Activated naive CD4-positive, alpha-beta T cell treated with anti-CD3 and anti-CD28 coated beads, Interleukin-2, amount 50 U/mL, for 24 hours (primary cell): ENCODE results near the gene CADPS.

Experiments used
- H3K27ac Mint-ChIP-seq: one replicate; pipeline ENCODE4 v1.8.0; 2021; ENCODE audit warnings: mild to moderate bottlenecking, mixed read lengths
- H3K27me3 Mint-ChIP-seq: one replicate; pipeline ENCODE4 v1.8.0; 2021; ENCODE audit warnings: mixed read lengths
- H3K36me3 Mint-ChIP-seq: one replicate; pipeline ENCODE4 v1.8.0; 2021; ENCODE audit warnings: mixed read lengths
- H3K4me1 Mint-ChIP-seq: one replicate; pipeline ENCODE4 v1.8.0; 2021; ENCODE audit warnings: mixed read lengths
- H3K4me3 Mint-ChIP-seq: one replicate; pipeline ENCODE4 v1.8.0; 2021; ENCODE audit warnings: mild to moderate bottlenecking, mixed read lengths
- H3K9me3 Mint-ChIP-seq: one replicate; pipeline ENCODE4 v1.8.0; 2021; ENCODE audit warnings: mixed read lengths

Gene CADPS

DNA sequence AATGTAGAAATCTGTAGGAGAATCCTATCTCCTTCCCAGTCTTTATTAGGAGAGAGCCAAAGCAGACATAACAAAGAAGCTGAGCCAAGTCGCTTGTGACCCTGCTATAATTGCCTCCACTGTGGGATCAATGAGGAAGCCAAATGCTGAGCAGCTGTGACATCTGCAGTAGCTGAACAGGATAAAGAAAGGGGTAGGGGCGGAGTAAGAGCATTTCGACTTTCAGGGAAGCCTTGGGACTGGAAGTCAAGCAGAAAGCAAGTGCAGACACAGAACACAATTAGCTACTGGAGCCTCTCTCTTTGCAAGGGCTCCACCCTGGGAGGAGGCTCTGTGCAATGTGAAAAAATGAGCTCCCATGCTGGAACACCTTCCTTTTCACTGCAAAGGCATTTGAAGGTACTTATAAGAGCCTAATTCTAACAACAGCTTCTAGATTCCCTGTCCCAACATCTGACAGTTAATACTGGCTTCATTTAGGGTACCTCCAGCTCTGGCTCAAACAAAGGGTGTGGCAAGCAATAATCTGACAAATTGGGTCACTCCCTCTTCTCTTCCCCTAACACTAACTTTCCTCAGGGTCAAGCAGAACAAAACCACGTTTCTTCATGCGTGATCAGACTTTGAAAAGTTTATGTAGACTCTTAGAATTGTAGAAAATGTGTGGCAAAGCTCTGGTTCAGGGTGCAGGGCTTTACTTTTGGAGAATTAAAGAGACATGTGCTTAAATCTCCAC is 166.4 kb downstream of the CADPS start:
- Mint-ChIP-seq H3K27ac (no peak overlapping the region), H3K9me3 (no peaks in the 10 kb centered on the region), H3K4me3 (no peak overlapping the region), H3K4me1 (no peaks in the 10 kb centered on the region), H3K36me3 (no peaks in the 10 kb centered on the region), H3K27me3 (peaks cover 3% of the 10 kb centered on the region)

DNA sequence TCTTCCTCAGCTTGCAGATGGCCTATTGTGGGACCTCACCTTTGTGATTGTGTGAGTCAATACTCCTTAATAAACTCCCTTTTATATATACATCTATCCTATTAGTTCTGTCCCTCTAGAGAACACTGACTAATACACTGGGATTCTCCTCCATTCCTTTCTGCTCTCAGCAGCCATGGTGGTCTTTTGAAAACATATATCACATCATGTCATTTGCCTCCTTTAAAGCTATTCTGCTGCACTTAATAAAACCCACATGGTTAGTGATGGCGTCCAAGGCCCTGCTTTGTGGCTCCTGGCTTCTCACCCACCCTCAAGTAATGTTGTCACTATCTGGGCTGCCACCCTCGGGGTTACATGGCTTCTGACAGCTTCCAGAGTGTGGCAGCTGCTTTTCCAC is 169.5 kb downstream of the CADPS start:
- Mint-ChIP-seq H3K27me3 (peaks cover under 1% of the 10 kb centered on the region), H3K27ac (no peak overlapping the region), H3K36me3 (no peaks in the 10 kb centered on the region), H3K4me3 (no peak overlapping the region), H3K9me3 (no peaks in the 10 kb centered on the region), H3K4me1 (no peaks in the 10 kb centered on the region)

DNA sequence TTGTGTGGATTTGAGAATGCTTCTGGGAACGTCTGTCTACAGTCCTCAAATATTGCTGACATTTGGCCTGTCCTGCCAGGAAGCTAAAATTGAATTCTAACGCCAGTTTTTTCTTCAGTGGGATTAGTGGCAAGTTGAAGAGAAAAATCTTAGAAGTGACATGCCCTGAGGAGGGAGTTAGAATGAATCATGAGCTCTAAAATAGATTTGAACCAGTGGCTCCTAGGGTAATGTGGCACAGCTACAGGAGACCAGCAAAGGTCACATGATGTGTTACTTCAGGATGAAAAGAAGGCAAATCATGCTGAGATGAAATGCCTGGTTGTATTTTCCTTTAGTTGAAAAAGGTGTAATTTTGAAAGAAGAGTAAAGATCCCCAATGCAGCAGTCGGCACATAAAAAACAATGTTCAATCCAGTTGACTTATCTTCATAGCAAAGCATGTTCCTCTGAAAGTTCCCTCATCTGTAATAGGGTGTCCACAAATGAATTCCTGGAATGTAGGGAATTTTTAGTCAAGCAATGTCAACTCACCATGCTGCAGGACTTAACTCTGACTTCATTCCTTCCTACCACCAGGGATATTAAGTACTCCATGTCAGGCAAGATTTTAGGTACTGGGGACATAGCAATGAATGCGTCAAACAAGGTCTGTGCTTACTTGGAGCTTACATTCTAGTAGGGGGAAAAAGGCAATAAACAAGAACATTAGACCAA is 171.6 kb downstream of the CADPS start:
- Mint-ChIP-seq H3K27ac (no peak overlapping the region), H3K4me1 (no peaks in the 10 kb centered on the region), H3K9me3 (no peaks in the 10 kb centered on the region), H3K27me3 (no peaks in the 10 kb centered on the region), H3K4me3 (no peak overlapping the region), H3K36me3 (no peaks in the 10 kb centered on the region)

DNA sequence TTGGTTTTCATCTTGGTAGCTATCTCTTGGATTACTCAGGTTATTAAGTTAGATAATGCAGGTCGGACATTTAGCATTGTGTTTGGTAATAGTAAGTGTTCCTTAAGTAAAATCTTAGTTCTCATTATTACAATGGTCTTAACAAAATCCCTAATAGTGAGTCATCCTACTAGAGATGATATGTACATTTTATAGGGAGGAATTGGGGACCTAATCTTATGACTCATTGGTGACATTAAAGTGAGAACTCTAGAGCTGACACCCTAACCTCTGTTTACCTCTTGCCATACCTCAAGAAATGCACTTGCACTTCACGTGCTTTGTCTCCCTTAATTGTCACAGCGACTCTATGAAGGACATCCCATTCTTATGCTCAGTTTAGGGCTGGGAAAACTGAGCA is 174.9 kb downstream of the CADPS start:
- no peak overlapping the region for H3K27ac Mint-ChIP-seq
- H3K4me1 Mint-ChIP-seq = no peaks in the 10 kb centered on the region
- no peaks in the 10 kb centered on the region for H3K9me3 Mint-ChIP-seq
- no peaks in the 10 kb centered on the region for H3K36me3 Mint-ChIP-seq
- no peak overlapping the region for H3K4me3 Mint-ChIP-seq
- no peaks in the 10 kb centered on the region for H3K27me3 Mint-ChIP-seq

DNA sequence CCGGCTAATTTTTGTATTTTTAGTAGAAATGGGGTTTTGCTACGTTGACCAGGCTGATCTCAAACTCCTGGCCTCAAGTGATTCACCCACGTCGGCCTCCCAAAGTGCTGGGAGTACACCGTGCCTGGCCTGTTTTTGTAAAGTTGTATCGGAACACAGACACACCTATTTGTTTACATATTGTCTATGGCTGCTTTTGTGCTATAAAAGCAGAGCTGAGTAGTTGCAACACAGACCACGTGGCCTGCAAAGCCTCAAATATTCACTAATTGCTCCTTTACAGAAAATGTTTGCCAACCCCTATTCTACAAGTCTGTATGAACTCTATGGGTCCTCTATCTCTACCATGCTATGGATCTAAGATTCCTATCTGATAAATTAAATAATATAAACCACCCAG is 175.5 kb downstream of the CADPS start:
- H3K27me3 Mint-ChIP-seq = no peaks in the 10 kb centered on the region

DNA sequence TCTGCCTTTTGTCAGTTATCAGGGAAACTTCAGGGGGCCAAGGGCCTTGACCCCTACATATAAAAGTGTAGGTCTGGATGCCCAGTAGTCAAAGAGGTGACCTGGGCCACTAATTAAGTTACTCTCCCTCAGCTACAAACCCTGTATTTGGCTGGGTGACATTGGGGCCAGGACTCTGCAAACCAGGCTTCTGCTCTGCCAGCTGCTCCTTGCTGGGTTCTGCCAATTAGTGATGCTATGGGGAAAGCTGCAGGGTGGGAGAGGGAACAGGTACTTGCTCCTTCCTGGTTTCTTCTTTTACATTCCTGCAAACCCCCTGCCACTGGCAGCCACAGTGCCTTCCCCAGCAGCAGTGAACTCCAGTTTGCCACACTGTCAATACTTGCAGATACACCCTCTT is 179.2 kb downstream of the CADPS start:
- H3K4me3 Mint-ChIP-seq = no peak overlapping the region
- no peaks in the 10 kb centered on the region for H3K4me1 Mint-ChIP-seq
- no peaks in the 10 kb centered on the region for H3K36me3 Mint-ChIP-seq
- no peaks in the 10 kb centered on the region for H3K27me3 Mint-ChIP-seq
- no peaks in the 10 kb centered on the region for H3K9me3 Mint-ChIP-seq
- H3K27ac Mint-ChIP-seq = no peak overlapping the region

More for the DNA sequence above, 175.5 kb downstream of the CADPS start:
- Mint-ChIP-seq H3K27ac (no peak overlapping the region), H3K4me1 (no peaks in the 10 kb centered on the region), H3K9me3 (no peaks in the 10 kb centered on the region), H3K4me3 (no peak overlapping the region), H3K36me3 (no peaks in the 10 kb centered on the region)

DNA sequence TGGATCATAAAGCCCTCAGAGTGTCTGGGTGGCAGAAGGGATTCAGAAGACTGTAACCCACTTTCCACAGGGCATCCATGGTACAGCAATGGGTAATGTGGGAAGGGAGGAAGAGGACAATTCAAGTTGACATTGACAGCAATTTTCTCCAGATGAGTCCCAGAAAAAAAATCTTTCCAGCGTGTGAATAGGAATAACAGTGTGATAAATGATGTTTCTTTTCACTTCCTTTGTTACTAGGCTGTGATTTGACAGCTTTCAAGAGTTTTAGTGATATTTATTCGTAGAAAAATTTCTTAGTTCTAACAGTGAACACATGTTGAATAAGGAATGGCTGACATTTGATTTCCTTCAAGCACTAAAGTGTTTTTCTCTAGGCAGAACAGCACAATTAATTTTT is 186.4 kb downstream of the CADPS start:
- Mint-ChIP-seq H3K36me3 (no peaks in the 10 kb centered on the region), H3K27me3 (no peaks in the 10 kb centered on the region), H3K9me3 (no peaks in the 10 kb centered on the region), H3K4me3 (no peak overlapping the region), H3K4me1 (no peaks in the 10 kb centered on the region), H3K27ac (no peak overlapping the region)

DNA sequence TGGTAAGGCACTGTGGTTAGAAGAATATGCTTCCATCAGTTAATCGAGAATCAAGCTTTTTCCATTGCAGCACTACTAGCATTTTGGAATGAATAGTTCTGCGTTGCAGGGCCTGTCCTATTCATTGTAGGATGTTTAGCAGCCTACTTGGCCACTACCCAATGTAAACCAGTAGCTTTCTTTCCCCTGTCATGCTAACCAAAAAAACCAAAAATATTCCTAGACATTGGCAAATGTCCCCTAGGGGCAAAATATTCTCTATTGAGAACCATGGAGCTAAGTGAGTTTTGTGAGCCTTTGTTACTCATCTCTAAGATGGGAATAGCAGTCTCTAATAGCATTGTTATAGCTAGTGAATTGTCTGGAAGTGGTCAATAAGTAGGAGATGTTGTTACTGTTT is 187.2 kb downstream of the CADPS start:
- Mint-ChIP-seq H3K4me3 (no peak overlapping the region), H3K27ac (no peak overlapping the region), H3K36me3 (no peaks in the 10 kb centered on the region), H3K9me3 (no peaks in the 10 kb centered on the region), H3K4me1 (no peaks in the 10 kb centered on the region), H3K27me3 (no peaks in the 10 kb centered on the region)

DNA sequence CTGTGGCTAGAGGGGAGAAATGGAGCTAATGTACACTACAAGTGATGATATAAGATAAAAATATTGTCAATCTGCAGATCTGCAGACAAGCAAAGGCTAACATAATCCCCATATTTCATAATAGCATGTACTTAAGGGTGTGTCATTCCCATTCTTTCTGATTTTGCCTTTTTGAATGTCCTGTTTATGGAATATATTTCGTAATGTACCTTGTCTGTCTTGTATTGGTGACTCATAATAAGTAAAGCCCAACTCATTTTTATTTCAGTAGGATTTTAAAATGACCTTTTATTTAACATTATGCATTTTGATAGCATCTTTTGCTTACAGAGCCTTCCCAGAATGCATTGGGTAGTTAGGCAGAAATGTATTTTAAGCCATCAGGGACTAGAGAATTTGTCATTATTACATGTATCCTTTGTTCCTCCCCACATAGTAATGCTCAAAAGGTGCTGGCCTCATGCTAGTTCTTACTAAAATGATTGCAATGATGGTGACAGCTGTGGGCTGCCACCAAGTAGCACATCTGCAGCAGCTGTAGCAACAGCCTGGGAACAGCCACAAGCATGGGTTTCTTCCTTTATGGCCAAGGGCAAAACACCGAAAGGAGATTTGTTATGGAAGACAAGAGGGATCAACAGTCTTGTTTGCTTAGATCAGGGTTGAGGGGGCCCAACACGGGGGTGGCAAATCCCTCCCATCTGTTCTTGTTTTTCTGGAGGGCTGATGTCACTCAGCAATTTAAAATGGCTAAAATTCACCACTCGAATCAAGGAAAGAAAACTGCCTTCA is 188.5 kb downstream of the CADPS start:
- H3K4me1 Mint-ChIP-seq = no peaks in the 10 kb centered on the region
- H3K9me3 Mint-ChIP-seq = no peaks in the 10 kb centered on the region
- no peaks in the 10 kb centered on the region for H3K36me3 Mint-ChIP-seq
- no peak overlapping the region for H3K4me3 Mint-ChIP-seq
- no peak overlapping the region for H3K27ac Mint-ChIP-seq
- no peaks in the 10 kb centered on the region for H3K27me3 Mint-ChIP-seq

DNA sequence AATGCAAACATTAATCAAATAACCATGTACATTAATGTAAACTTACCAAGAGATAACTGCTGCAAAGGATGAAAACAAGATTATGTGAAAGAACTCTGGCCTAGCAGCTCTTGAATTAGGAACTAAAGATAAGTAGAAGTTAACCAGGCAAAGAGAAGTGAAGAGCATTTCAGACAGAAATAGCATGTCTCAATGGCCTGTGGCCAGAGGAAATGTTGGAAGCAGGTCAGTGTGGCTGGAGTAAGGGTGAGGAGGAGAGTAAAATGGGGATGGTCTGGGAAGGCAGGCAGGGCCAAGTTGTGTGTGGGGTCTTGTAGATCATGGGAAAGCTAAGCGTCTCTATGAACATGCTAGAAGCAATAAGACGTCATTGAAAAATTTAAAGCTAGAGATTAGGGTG is 192.4 kb downstream of the CADPS start:
- Mint-ChIP-seq H3K27me3 (no peaks in the 10 kb centered on the region), H3K4me3 (no peak overlapping the region), H3K9me3 (no peaks in the 10 kb centered on the region), H3K27ac (no peak overlapping the region), H3K4me1 (no peaks in the 10 kb centered on the region), H3K36me3 (no peaks in the 10 kb centered on the region)

DNA sequence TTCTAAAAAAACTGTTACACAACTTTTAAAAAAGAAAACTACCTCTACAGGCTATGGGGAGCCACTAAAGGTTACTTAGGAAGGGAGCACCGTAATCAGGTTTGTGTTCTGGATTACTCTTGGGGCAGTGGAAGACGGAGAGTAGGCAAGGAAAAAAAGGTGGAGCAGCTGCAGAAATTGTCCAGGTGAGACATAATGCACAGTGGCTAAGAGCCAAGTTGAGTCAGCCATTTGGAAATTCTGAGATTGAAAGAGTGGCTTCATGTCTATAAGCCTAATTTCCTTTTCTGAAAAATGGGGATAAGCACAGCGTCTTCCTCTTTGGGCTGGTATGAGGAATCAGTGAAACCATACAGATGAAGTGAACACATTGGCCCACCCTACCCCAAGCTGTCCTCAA is 195.2 kb downstream of the CADPS start:
- Mint-ChIP-seq H3K9me3 (no peaks in the 10 kb centered on the region), H3K27me3 (no peaks in the 10 kb centered on the region), H3K4me3 (no peak overlapping the region), H3K36me3 (no peaks in the 10 kb centered on the region), H3K4me1 (no peaks in the 10 kb centered on the region), H3K27ac (no peak overlapping the region)

DNA sequence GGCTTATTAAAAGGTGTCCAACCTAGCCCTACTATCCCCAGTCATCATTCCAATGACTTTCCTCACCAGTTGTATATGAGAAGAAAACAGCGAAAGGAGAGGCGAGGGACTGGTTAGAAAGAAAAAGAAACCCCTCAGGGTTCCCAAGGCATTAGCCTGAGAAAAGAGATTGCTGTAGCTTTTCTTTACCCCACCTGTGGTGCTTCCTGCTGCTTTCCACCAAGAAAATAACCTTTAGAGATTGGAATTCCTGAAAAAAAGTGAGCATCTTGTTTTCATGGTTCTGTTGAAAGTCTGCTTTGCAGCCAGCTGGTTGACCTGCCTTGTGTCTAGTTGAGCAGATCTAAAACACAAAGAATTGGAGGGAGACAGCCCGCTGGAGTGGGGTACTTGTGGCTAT is 196.4 kb downstream of the CADPS start:
- Mint-ChIP-seq H3K27me3 (no peaks in the 10 kb centered on the region), H3K4me1 (no peaks in the 10 kb centered on the region), H3K4me3 (no peak overlapping the region), H3K36me3 (no peaks in the 10 kb centered on the region), H3K27ac (no peak overlapping the region), H3K9me3 (no peaks in the 10 kb centered on the region)

DNA sequence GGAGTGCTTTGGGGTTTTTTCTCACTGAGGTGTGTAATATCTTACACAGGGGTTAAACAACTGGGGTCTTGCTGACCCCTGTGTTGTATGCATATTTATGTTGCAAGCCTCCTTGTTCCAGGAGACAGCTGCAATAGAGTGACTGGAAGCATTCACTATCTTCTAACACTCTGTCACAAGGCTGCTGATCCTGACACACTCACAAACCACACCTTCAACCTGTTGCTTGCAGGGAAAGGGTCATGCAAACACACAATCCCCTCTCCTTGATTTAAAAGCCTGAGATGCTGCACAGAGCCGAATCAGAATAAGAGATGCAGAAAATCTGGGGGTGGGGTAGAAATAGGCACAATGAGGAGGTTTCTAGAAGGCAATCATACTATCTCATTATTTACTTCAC is 197.3 kb downstream of the CADPS start:
- Mint-ChIP-seq H3K4me3 (no peak overlapping the region), H3K27ac (no peak overlapping the region), H3K4me1 (no peaks in the 10 kb centered on the region), H3K27me3 (no peaks in the 10 kb centered on the region), H3K9me3 (no peaks in the 10 kb centered on the region), H3K36me3 (no peaks in the 10 kb centered on the region)

DNA sequence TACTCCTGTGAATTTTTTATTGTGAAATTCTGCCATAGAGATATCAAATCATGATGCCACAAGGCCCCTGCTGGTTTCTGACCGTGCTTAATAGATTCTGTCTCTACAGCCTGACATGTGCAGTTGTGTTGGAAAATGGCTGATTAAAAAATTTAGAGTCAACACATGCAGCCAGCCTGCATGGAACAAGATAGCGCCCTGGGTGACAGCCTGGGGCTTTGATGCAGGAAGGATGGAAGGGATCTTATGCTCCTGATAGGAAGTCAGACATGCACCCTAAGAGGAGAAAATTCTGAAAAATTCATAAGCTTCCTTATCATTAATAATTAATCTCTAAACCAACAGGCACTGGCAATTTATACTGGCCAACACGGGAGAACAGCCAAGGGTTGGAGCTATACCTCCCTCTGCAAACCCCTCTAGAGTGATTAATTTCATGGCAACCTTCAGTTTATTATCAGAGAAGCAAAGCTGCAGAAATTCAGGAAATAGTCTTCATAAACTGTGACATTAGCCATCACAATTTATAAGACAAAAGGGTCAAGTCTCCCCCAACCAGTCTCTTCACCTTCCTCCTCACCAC is 198.4 kb downstream of the CADPS start:
- H3K27me3 Mint-ChIP-seq = no peaks in the 10 kb centered on the region
- H3K36me3 Mint-ChIP-seq = no peaks in the 10 kb centered on the region
- H3K27ac Mint-ChIP-seq = no peak overlapping the region
- no peak overlapping the region for H3K4me3 Mint-ChIP-seq
- H3K4me1 Mint-ChIP-seq = no peaks in the 10 kb centered on the region
- no peaks in the 10 kb centered on the region for H3K9me3 Mint-ChIP-seq

DNA sequence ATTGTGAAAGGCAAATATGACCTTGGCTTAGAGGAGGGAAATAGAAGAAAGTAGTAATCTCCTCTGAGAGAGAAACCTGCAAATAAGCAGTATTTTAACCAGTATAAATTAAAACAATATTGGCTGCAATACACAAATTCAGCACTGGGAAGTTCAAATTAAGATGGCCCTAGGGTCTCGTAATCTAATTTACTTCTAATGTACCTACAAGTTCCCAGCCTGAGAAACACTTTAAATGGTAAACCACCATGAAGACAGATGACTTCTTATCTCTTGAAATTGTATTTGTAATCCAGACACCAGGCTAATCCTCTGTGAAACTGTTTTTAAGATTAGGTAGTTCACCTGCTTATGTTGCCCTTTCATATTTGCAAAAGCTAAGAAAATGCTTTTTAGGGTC is 199.7 kb downstream of the CADPS start:
- Mint-ChIP-seq H3K27me3 (no peaks in the 10 kb centered on the region), H3K36me3 (no peaks in the 10 kb centered on the region), H3K27ac (no peak overlapping the region), H3K9me3 (no peaks in the 10 kb centered on the region), H3K4me3 (no peak overlapping the region), H3K4me1 (no peaks in the 10 kb centered on the region)

DNA sequence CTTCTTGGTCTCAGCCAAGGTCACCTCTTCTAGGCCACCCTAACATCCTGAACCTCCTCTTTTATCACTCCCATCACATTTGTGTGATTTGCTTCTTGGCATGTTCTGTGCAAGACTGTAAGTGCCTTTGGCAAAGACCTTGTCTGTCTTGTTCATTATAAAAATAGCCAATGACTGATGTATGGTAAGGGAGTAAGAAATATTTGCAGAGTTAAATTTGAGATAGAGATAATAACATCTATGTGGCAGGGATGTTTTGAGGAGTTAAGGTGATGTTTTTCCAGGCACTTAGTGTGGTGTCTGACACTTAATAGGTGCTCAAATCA is 202.3 kb downstream of the CADPS start:
- Mint-ChIP-seq H3K27ac (no peak overlapping the region), H3K27me3 (no peaks in the 10 kb centered on the region), H3K9me3 (no peaks in the 10 kb centered on the region)

More for the DNA sequence above, 202.3 kb downstream of the CADPS start:
- H3K4me1 Mint-ChIP-seq = no peaks in the 10 kb centered on the region
- no peak overlapping the region for H3K4me3 Mint-ChIP-seq
- no peaks in the 10 kb centered on the region for H3K36me3 Mint-ChIP-seq
